HG02759 (cell line): ENCODE results near the gene DPP3.

ENCODE experiments used
- ATAC-seq: cut with Tn5 transposase; IDR thresholded peaks from one replicate; pipeline ENCODE4 v1.9.1; 2021; ENCODE audit warnings: mild to moderate bottlenecking, moderate library complexity; ENCODE audit not compliant: unreplicated experiment

DPP3 gene

GRCh38 chr11:66550887-66551286, 70.7 kb downstream of the DPP3 start:
- ATAC-seq, result no peak

GRCh38 chr11:66554602-66555001, 74.4 kb downstream of the DPP3 start:
- ATAC-seq, result no peak

GRCh38 chr11:66555416-66555815, 75.2 kb downstream of the DPP3 start:
- ATAC-seq, result no peak

DNA sequence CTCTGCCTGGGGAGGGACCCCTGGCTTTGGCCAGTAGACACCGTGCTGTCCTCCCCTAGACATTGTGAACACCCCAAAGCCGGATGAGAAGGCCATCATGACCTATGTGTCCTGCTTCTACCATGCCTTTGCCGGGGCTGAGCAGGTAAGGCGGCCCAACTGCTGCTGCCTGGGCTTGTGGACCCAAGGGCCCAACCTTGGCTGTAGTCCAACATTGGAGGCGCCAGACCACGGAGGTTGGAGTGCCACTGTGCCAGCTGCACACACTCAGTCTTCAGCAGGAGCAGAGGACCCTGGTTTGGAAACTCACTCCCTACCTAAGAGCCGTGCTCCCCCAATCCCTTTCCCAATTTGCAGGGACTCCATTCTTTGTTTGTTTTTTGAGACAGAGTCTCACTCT, 75.9 kb downstream of the DPP3 start:
- no peak for ATAC-seq

DNA sequence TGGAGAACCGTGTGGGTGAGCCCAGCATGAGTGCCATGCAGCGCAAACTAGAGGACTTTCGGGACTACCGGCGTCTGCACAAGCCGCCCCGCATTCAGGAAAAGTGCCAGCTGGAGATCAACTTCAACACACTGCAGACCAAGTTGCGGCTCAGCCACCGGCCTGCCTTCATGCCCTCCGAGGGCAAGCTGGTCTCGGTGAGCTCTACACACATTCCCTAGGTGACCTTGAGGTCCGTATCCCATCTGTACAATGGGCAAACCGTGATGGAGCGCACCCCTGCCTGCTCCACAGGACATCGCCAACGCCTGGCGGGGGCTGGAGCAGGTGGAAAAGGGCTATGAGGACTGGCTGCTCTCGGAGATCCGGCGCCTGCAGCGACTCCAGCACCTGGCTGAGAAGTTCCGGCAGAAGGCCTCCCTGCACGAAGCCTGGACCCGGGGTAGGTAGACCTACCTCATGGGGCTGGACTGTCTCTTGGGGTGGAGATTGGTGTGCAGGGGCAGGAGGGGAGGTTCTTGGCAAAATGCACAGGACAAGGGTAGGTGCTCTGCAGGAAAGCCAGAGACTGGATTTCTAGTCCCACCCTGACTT, 77.6 kb downstream of the DPP3 start:
- no peak for ATAC-seq
